Measurements from ENCODE around the gene LGALS7.

The LGALS7 gene

GRCh38 chr19:38727306-38727867 lies 45.9 kb downstream of the LGALS7 start:
- no peak for DNase-seq (ENCODE audit: low read depth)
- TF ChIP-seq CTCF (conservative IDR thresholded peaks at IDR 0.05; ENCODE audit: control insufficient read depth, insufficient read depth, low read depth, low read length), result no peak
- no peak overlapping the region for H3K4me3 ChIP-seq (ENCODE audit: control insufficient read depth, low read depth, low read length)

- no peak for TF ChIP-seq CTCF (conservative IDR thresholded peaks at IDR 0.05; ENCODE audit: control insufficient read depth, insufficient read depth, low read depth, low read length)
- no peak for DNase-seq (ENCODE audit: low read depth)
- no peak overlapping the region for H3K4me3 ChIP-seq (ENCODE audit: control insufficient read depth, low read depth, low read length)
These were observed 46.5 kb downstream of the LGALS7 start for GRCh38 chr19:38726761-38727301.

- DNase-seq (ENCODE audit: low read depth), result no peak
- no peak for TF ChIP-seq CTCF (conservative IDR thresholded peaks at IDR 0.05; ENCODE audit: control insufficient read depth, insufficient read depth, low read depth, low read length)
- H3K4me3 ChIP-seq (ENCODE audit: control insufficient read depth, low read depth, low read length), result no peak overlapping the region
These were observed 47.0 kb downstream of the LGALS7 start for GRCh38 chr19:38726284-38726673.

GRCh38 chr19:38725469-38726283 lies 47.6 kb downstream of the LGALS7 start:
- DNase-seq (ENCODE audit: low read depth), result no peak
- TF ChIP-seq CTCF (conservative IDR thresholded peaks at IDR 0.05; ENCODE audit: control insufficient read depth, insufficient read depth, low read depth, low read length), result no peak
- no peak overlapping the region for H3K4me3 ChIP-seq (ENCODE audit: control insufficient read depth, low read depth, low read length)

GRCh38 chr19:38723990-38724854 lies 49.1 kb downstream of the LGALS7 start:
- no peak for DNase-seq (ENCODE audit: low read depth)
- no peak overlapping the region for H3K4me3 ChIP-seq (ENCODE audit: control insufficient read depth, low read depth, low read length)
- no peak for TF ChIP-seq CTCF (conservative IDR thresholded peaks at IDR 0.05; ENCODE audit: control insufficient read depth, insufficient read depth, low read depth, low read length)

- no peak for DNase-seq (ENCODE audit: low read depth)
- no peak for TF ChIP-seq CTCF (conservative IDR thresholded peaks at IDR 0.05; ENCODE audit: control insufficient read depth, insufficient read depth, low read depth, low read length)
- no peak overlapping the region for H3K4me3 ChIP-seq (ENCODE audit: control insufficient read depth, low read depth, low read length)
These were observed 49.7 kb downstream of the LGALS7 start for GRCh38 chr19:38723606-38723965.

Data from fibroblast of mammary gland (primary cell).